ENCODE results near the gene AKAP11. TPM values are rescaled to one million over a fixed set of nuclear protein-coding genes. Genes with fewer than 3 reads are reported as not detected.

Gene AKAP11
- polyA plus RNA-seq, 1 donor from 2014 or later, result 20.9 TPM

DNA sequence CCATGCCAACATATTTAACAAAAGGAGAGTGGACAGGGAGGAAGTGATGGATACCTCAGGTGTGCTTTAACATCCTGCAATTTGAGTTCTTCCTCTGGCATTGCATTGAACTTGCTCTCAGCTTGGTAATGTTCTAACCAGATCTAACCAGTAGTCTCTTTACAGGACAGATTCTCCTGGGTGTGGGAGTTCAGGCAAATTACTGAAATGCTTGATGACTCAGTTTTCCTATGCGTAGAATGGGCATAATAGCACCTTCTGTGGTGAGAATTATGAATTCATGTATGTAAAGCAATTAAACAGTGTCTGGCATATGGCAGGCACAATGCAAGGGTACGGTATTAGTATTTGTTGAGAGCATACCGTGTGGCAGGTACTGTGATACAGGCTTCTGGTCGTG, 3.6 kb downstream of the AKAP11 start:
- Histone ChIP-seq H3F3A (ENCODE audit: insufficient read depth, low read length, poor library complexity, severe bottlenecking) (no peaks in the 10 kb centered on the region), H3K9me2 (ENCODE audit: insufficient read depth, low read length) (no peaks in the 10 kb centered on the region), H3K9ac (ENCODE audit: low read length) (no peak overlapping the region), H3K79me2 (replicated peaks; ENCODE audit: insufficient read depth, low read length) (peaks cover 56% of the 10 kb centered on the region), H3K4me3 (ENCODE audit: low read length) (no peak overlapping the region), H3K27me3 (ENCODE audit: insufficient read depth, low read depth, low read length) (no peaks in the 10 kb centered on the region), H3K36me3 (ENCODE audit: insufficient read depth, low read length) (no peaks in the 10 kb centered on the region), H2AFZ (ENCODE audit: low read depth, low read length) (no peak overlapping the region), H3K9me3 (ENCODE audit: low read length) (no peaks in the 10 kb centered on the region), H4K20me1 (ENCODE audit: insufficient read depth) (no peaks in the 10 kb centered on the region), H3K4me2 (ENCODE audit: low read length) (no peak overlapping the region), H3K27ac (ENCODE audit: low read length) (no peak overlapping the region)
- TF ChIP-seq SMC3 (conservative IDR thresholded peaks at IDR 0.05; ENCODE audit: poor library complexity), result no peak

DNA sequence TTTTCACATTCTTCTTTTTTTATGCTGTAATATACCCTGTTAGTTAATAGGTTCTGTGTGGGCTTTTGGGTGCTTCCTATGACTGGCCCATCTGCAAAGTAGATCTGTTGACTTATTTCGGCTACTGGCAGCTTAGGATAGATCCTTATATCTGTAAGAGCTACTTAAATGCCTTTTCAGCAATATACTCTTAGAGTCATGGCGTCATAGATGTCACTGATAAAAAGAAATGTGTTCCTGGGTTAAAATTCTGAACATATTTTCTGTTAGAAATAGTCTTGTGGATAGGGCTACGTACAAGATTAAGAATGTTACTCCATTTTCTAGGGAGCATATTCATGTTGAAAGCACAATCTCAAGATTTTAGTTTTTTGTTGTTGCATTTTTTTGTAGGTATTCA, 4.7 kb downstream of the AKAP11 start:
- no peak overlapping the region for H3K27ac ChIP-seq (ENCODE audit: low read length)
- no peaks in the 10 kb centered on the region for H3F3A ChIP-seq (ENCODE audit: insufficient read depth, low read length, poor library complexity, severe bottlenecking)
- no peaks in the 10 kb centered on the region for H3K27me3 ChIP-seq (ENCODE audit: insufficient read depth, low read depth, low read length)
- H4K20me1 ChIP-seq (ENCODE audit: insufficient read depth), result no peaks in the 10 kb centered on the region
- TF ChIP-seq MXI1 (conservative IDR thresholded peaks at IDR 0.05; ENCODE audit: poor library complexity, severe bottlenecking) (no peak), RAD21 (conservative IDR thresholded peaks at IDR 0.05) (no peak), POLR2AphosphoS5 (IDR thresholded peaks at IDR 0.05) (no peak), EZH2 (IDR thresholded peaks at IDR 0.05; ENCODE audit: borderline replicate concordance, insufficient read depth, low read length, poor library complexity, severe bottlenecking) (no peak), TAF1 (IDR thresholded peaks at IDR 0.05; ENCODE audit: low read depth) (no peak), EP300 (conservative IDR thresholded peaks at IDR 0.05; ENCODE audit: poor library complexity, severe bottlenecking) (no peak), SMC3 (conservative IDR thresholded peaks at IDR 0.05; ENCODE audit: poor library complexity) (no peak)
- TF ChIP-seq, protein P1, sequence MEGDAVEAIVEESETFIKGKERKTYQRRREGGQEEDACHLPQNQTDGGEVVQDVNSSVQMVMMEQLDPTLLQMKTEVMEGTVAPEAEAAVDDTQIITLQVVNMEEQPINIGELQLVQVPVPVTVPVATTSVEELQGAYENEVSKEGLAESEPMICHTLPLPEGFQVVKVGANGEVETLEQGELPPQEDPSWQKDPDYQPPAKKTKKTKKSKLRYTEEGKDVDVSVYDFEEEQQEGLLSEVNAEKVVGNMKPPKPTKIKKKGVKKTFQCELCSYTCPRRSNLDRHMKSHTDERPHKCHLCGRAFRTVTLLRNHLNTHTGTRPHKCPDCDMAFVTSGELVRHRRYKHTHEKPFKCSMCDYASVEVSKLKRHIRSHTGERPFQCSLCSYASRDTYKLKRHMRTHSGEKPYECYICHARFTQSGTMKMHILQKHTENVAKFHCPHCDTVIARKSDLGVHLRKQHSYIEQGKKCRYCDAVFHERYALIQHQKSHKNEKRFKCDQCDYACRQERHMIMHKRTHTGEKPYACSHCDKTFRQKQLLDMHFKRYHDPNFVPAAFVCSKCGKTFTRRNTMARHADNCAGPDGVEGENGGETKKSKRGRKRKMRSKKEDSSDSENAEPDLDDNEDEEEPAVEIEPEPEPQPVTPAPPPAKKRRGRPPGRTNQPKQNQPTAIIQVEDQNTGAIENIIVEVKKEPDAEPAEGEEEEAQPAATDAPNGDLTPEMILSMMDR (IDR thresholded peaks at IDR 0.05; ENCODE audit: poor library complexity, severe bottlenecking), result no peak
- TF ChIP-seq, protein P2, sequence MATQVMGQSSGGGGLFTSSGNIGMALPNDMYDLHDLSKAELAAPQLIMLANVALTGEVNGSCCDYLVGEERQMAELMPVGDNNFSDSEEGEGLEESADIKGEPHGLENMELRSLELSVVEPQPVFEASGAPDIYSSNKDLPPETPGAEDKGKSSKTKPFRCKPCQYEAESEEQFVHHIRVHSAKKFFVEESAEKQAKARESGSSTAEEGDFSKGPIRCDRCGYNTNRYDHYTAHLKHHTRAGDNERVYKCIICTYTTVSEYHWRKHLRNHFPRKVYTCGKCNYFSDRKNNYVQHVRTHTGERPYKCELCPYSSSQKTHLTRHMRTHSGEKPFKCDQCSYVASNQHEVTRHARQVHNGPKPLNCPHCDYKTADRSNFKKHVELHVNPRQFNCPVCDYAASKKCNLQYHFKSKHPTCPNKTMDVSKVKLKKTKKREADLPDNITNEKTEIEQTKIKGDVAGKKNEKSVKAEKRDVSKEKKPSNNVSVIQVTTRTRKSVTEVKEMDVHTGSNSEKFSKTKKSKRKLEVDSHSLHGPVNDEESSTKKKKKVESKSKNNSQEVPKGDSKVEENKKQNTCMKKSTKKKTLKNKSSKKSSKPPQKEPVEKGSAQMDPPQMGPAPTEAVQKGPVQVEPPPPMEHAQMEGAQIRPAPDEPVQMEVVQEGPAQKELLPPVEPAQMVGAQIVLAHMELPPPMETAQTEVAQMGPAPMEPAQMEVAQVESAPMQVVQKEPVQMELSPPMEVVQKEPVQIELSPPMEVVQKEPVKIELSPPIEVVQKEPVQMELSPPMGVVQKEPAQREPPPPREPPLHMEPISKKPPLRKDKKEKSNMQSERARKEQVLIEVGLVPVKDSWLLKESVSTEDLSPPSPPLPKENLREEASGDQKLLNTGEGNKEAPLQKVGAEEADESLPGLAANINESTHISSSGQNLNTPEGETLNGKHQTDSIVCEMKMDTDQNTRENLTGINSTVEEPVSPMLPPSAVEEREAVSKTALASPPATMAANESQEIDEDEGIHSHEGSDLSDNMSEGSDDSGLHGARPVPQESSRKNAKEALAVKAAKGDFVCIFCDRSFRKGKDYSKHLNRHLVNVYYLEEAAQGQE (IDR thresholded peaks at IDR 0.05; ENCODE audit: borderline replicate concordance), result no peak
- H2AFZ ChIP-seq (ENCODE audit: low read depth, low read length), result no peak overlapping the region
- no peak overlapping the region for H3K9ac ChIP-seq (ENCODE audit: low read length)
- no peaks in the 10 kb centered on the region for H3K9me3 ChIP-seq (ENCODE audit: low read length)
- peaks cover 68% of the 10 kb centered on the region for H3K79me2 ChIP-seq (replicated peaks; ENCODE audit: insufficient read depth, low read length)
- H3K4me3 ChIP-seq (ENCODE audit: low read length), result no peak overlapping the region
- no peaks in the 10 kb centered on the region for H3K36me3 ChIP-seq (ENCODE audit: insufficient read depth, low read length)
- no peak overlapping the region for H3K4me2 ChIP-seq (ENCODE audit: low read length)
- H3K9me2 ChIP-seq (ENCODE audit: insufficient read depth, low read length), result no peaks in the 10 kb centered on the region

Data from neural cell (in vitro differentiated cells).